HL-60 (cell line): ENCODE results near the gene ECM2.

Source experiments
- CTCF ChIP-seq: IDR thresholded peaks from one replicate; pipeline ENCODE4 v1.5.1; 2011; ENCODE audit warnings: low read length, control low read depth, inconsistent platforms; ENCODE audit not compliant: insufficient read depth
- POLR2AphosphoS5 ChIP-seq: IDR thresholded peaks from 2 replicates; pipeline ENCODE4 v1.6.1; 2012; ENCODE audit warnings: low read depth

- no peak for TF ChIP-seq POLR2AphosphoS5
- TF ChIP-seq CTCF: no peak
These were observed 1.6 kb downstream of the ECM2 start for GRCh38 chr9:92534204-92534603.
